HUDEP-2 (cell line): ENCODE measurements around the gene CENPX.
"Not testable (repeated sequence)": the region's sequence is repeated elsewhere in the genome, so short reads cannot be mapped to it uniquely, and the experiment has no call there.

Source experiments
- DNase-seq, 76 experiments: peaks; one replicate each; lab custom pipeline; 2025; ENCODE audit not compliant: unreplicated experiment in 76 of 76; lab: John Stamatoyannopoulos, UW

The CENPX gene

GRCh38 chr17:81984773-81985410 lies 37.8 kb downstream of the CENPX start:
- no peak for DNase-seq

- no peak for DNase-seq
Measured at GRCh38 chr17:81983639-81984373, 38.9 kb downstream of the CENPX start.

GRCh38 chr17:81983011-81983638 lies 39.6 kb downstream of the CENPX start:
- DNase-seq: no peak

GRCh38 chr17:81981511-81981910 lies 41.2 kb downstream of the CENPX start:
- DNase-seq: not testable (repeated sequence)

- peak in 12 of 76 experiments; percentile 3 to 39 (median 10) for DNase-seq
Measured at GRCh38 chr17:81980707-81981343, 41.9 kb downstream of the CENPX start.

GRCh38 chr17:81980122-81980521 lies 42.6 kb downstream of the CENPX start:
- no peak for DNase-seq

- no peak for DNase-seq
Measured at GRCh38 chr17:81978524-81979298, 44.0 kb downstream of the CENPX start.

GRCh38 chr17:81977211-81977808 lies 45.4 kb downstream of the CENPX start, which contains the start of gene ASPSCR1:
ASPSCR1 (plus strand) TSS chr17:81977629; CDS start chr17:81977647, 18 bp downstream.
- DNase-seq: peak in 72 of 76 experiments; percentile 19 to 91 (median 77)

- peak in 61 of 76 experiments; percentile 8 to 75 (median 43) for DNase-seq
Measured at GRCh38 chr17:81976332-81977210, 46.1 kb downstream of the CENPX start.

GRCh38 chr17:81973432-81973831 lies 49.2 kb downstream of the CENPX start:
- DNase-seq: no peak

- no peak for DNase-seq
Measured at GRCh38 chr17:81968850-81969812, 53.5 kb downstream of the CENPX start.
